NCI-H226 (cell line): Measurements from ENCODE around the gene TLX2.
A peak's percentile ranks its signal among the peaks of the same experiment; 100 is the strongest.
"Not testable (repeated sequence)": the region's sequence is repeated elsewhere in the genome, so short reads cannot be mapped to it uniquely, and the experiment has no call there.

Experiments used
- DNase-seq: peaks from one replicate; pipeline ENCODE4 v3.0.0-alpha.2; 2015

The TLX2 gene

DNA sequence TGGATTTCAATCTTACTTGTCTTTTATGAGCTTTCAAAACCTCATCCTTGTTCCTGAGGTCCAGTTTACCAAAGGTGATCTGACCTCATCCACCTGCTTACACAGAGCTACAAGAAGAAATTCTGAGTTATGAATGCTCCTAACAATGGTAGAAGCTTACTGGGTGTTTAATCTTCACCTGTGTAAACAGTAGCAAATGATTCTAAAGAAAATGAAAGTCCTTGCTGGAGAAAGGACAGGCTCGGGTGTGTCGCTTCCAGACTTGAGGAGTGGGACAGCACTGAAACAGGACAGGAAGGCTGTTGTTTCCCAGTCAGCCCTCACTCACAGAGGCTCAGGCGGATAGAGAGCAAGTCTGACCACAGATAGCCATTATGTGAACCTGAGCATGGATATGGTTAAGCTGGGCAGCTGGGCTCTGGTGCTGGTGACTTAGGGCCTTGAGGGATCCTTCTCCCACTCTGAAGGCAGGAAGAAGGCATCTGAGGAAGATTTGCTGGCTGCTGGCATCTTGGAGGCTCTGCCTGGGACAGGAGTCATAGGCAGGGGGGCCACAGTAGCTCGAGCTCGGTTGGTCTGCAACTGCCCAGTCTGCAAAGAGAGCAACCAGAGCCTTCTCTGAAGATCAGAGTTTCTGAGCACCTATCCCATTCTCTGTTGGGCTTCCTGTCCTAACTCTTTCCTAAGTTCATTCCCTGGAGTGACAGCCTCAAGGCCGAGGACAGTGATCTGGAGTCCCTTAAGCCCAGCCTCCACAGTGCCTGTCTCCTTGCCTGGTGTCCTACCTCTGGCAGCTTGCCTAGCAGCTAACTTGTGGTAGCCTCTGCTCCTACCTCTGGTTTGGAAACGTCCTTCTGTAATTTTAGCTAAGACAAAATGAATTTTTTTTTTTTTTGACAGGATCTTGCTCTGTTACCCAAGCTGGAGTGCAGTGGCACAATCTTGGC lies 44.3 kb downstream of the TLX2 start:
- DNase-seq, result no peak

DNA sequence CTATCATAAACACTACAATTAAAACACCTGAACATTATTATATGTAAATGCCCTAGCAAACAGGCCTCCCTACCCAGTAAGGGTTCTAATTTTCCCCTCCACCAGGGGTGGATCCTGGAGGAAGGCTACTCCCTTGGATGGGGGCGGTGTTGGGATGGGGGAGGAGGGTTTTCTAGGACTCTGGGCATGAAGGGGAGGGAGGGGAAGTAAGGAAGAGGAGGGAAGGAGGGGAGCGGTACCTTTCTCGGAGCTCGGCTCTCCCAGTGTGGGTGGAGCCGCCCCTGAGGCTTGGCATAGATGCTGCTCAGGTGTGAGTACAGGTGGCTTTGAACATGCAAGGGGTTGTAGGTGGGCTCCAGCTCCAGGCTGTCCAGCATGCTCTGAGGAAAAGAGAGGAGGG lies 45.7 kb downstream of the TLX2 start:
- no peak for DNase-seq

DNA sequence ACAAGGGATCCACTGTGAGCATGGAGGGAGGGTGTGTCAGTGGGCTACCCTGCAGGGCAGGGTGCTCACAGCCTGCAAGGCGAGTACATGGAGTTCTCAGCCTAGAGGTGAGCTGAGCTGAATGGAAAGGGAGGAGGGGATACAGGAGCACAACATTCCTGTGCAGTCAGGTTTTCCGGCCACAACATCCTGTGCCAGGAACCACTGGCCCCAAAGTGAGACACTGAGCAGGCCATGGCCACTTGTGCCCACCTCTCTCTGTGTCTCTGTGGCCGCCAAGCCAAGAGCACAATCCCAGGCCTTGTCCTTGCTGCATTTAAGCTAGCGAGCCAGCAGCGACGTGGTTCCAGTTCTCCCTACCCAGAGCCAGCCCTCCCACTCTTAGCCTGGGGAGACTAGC lies 46.3 kb downstream of the TLX2 start:
- DNase-seq, result peak; percentile 87

DNA sequence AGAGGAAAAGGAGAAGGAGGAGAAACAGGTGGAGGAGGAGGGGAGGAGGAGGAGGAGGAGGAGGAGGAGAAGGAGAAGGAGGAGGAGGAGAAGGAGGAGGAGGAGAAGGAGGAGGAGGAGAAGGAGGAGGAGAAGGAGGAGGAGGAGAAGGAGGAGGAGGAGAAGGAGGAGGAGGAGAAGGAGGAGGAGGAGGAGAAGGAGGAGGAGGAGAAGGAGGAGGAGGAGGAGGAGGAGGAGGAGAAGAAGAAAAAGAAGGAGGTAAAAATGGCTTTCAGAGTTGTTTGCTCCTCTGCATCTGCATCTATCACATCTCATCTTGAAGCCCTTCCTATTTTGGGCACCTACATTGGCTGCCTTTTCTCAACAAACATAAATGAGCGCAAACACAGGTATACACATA lies 46.8 kb downstream of the TLX2 start:
- DNase-seq, result not testable (repeated sequence)

- DNase-seq, result no peak
Measured at GRCh38 chr2:74562126-74562775, 48.0 kb downstream of the TLX2 start.

DNA sequence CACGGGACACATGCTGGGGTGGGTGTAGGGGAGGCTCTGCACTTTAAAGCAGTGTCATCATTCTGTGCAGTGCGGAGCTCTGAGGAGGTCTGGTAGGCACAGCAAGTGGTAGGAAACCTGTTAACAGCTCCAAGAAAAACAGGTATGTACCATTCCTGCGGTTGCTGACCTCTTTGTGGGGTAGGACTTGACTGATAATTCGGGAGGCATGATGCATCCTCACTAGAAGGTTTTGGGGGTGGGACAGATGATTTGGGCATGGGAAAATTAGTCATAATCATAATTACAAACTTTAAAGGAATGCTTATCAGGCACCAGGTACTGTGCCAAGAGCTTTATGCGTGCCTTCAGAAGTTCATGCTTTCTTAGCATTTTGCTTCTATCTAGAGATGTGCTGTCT lies 50.0 kb downstream of the TLX2 start:
- peak; percentile 100 for DNase-seq

DNA sequence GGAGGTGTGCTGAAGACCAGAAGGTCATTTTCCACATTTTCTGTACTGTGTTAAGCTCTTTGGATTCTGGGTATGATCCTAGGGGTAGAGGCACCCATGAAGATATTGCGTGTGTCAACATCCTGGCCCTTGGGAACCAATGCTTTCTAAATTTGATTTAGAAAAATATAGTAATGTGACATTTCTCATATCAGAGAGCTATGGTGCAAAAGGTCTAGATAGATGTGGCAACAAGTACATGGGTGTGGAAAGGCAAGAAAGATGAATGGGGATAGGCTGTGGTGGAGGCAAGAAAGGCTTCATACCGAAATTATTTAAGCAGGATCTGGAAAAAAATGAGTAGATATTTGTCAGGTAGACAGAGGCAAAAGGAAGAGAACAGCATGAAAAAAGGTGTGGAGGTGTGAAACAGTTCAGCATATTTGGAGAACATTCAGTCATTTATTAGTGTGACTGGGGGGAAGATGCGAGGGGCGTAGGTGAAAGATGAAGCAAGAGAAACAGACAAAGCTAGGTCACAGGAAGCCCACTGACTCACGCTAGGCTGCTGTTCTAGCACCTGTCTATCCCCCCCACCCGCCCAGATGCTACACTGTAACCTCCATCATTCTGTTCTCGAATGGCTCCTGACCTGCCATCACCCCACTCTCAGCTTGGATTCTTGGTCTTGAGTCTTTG lies 52.0 kb downstream of the TLX2 start:
- DNase-seq, result no peak

GRCh38 chr2:74566754-74567085 lies 52.5 kb downstream of the TLX2 start:
- peak; percentile 66 for DNase-seq
